MV-4-11 (cell line): ENCODE results near the gene MRPL14.
"Not testable (repeated sequence)": the region's sequence is repeated elsewhere in the genome, so short reads cannot be mapped to it uniquely, and the experiment has no call there.

ENCODE experiments used
- DNase-seq: peaks from one replicate; lab custom pipeline; 2025; lab: John Stamatoyannopoulos, UW

Gene MRPL14

DNA sequence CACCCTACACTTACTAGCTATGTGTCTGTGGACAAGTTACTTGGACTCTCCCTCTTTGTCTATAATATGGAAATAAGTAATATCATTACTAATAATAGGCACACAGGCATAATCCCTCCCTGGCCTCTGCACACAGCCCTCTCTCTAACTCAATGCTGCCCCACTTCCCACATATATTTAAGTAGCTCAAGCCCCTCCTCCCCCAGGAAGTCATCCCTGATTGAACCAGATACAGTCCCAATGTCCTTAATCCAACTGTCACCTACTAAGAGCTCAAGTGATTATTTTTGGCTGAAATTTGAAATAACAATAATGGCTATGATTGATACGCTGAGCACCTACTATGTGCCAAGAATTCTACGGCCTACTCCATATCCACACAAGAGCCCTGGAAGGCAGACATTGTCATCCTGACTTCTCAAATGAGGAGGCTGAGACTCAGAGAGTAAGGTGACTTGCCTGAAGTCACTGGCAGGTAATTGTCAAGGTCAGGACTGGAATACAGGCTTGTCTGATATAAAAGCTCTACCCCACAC, 29.4 kb downstream of the MRPL14 start:
- no peak for DNase-seq

DNA sequence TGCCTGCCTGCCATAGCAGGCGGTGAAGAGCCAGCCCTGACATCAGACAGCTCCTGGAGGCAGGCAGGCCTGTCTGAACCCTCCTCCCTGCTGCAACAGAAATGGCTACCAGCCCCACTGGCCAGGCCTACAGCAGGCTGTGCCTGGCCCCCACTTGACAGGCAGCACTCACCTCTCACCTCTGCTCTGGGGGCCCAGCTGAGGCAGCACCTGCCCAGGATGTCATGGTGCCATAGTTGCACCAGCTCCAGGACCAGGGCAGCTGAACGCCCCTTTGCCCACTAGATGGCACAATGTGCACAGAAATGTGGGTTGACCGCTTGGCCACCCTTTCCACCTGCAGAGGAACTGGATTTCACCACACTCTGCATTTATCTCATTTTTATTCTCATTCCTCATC, 30.6 kb downstream of the MRPL14 start:
- DNase-seq = peak; percentile 67

DNA sequence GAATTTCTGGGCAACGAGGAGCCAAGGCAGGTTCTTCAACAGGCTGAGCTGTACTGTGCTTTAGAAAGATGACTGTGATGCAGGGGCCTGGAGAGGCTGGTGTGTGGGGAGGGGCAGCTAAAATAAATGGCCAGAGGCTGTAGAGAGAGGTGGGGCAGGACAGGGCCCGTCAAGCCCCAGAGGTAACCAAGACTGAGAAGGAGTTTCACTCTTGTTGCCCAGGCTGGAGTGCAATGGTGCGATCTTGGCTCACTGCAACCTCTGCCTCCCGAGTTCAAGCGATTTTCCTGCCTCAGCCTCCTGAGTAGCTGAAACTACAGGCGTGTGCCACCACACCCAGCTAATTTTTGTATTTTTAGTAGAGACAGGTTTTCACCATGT, 32.0 kb downstream of the MRPL14 start:
- not testable (repeated sequence) for DNase-seq

DNA sequence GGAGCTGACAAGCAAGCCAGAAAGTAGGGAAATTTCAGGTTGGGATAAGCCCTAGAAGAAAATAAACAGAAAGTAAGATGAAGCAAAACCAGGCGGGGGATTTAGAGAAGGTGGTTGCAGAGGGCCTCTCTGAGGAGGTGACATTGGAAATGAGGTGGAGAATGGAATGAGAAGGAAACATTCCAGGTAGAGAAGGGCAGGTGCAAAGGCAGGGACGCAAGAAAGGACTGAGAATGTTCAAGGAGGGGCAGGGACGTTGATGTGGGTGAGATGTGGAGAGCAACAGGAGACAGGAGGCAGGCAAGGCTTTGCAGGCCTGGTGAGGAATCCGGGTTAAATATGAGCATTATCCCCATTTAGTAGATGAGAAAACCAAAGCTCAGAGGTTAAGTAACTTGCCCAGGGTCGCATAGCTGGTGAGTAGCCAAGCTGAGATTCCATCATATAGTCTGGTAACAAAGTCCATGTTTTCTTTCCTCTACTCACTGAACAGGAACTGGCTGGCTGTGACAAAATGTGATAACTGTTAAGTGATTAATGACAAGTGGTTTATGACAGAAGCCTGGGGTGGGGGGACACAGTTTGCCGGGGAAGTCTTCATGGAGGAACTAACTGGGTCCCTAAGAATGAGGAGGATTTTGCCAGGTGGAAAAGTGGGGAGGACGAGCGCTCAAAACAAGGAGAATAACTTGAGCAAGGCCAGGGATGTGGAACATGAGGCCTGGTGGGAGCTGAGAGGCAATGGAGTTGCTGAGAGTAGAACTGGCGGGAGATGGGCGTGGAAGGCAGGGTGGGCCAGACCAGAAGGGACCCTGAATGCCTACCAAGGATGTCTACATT, 32.6 kb downstream of the MRPL14 start:
- DNase-seq = no peak

DNA sequence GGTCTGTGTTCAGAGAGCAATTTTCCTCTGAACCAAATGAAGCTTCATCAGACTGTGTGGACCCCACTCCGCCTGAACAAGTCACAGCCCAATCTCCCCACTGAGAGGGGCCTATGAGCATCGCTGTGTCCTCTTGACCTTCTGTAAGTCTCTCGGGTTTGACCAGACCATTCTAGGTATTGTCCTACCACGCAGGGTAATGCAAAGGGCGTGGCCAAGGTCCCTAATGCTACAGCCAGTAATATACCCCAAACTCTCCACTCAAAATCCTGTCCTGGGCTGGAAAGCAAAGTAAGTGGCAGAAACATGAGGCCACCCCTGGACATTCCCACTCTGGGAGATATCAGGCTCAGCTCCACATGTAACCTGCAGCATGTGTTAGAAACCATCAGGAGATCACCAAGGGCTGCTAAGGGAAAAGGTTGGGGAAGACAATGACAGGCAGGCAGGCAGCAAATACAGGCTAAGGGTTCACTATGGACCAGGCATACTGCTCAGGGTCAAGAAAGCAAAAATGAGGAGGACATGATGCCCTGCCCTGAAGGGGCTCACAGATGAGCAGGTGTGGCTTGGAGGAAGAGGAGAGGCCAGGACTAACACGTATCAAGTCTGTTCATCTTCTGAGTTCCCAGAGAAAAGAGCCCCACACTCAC, 33.4 kb downstream of the MRPL14 start:
- no peak for DNase-seq

DNA sequence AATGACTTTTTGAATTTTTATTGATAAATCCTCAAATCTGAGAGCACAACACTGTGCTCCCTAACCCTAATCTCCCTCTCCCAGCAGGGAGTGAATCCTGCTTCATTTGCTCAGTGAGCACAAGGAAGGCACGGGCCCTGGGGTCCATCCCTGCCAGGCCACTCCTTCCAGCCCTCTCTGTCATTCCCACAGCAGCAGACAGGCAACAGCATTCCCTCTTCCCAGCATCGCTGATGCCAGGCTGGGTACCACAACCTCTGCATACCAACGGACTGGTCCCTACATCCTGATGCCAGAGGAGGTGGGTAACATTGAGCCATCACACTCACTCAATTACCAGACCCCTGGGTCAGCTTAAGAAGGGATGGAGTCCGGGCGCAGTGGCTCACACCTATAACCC, 34.2 kb downstream of the MRPL14 start:
- DNase-seq = no peak

DNA sequence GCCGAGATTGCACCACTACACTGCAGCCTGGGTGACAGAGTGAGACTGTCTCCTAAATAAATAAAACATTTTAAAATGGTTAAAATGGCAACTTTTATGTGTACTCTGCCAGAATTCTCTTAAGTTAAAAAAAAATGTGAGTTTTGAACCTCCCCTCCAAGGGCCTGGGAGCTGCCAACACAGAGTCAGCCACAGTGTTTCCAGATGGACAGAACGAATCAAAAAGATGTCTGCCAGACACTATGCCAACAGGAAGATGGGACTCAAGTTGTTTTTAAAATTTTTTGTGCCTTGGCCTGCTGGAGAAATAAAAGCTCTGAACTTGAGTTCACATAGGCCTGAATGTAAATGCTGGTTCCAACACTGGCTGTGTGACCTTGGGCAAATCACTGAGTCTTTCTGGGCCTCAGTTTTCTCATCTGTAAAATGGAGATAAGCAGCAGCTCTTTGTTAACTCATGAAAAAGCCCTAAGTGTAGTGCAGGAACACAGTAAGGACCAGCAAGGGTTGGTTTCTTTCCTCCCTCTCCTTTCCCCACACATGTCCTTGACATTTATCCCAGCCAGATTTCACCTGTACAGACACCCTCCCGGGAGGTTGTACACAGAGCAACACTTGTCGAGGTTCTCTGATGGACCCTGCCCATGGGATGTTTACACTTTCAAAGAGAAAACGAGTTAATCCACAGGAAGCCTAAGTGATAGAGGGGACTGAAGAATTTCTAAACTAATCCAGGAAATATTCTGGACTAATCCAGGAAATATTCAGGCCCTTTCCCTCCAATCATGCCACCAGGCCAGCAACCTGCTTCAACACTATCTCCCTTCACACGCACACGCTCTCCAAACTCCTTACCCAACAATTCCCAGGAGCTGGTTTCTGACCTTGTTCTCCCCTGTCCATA, 35.0 kb downstream of the MRPL14 start:
- DNase-seq = no peak

DNA sequence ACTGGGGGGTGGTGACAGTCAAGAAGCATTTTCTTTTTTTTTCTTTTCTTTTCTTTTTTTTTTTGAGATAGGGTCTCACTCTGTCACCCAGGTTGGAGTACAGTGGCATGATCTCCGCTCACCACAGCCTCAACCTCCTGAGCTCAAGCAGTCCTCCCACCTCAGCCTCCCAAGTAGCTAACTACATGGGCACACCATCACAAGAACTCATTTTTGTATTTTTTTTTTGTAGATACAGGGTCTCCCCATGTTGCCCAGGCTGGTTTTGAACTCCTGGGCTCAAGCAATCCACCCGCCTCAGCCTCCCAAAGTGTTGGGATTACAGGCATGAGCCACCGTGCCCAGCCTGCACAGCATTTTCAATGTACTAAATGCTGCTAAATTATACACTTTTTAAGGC, 35.9 kb downstream of the MRPL14 start:
- DNase-seq = not testable (repeated sequence)

DNA sequence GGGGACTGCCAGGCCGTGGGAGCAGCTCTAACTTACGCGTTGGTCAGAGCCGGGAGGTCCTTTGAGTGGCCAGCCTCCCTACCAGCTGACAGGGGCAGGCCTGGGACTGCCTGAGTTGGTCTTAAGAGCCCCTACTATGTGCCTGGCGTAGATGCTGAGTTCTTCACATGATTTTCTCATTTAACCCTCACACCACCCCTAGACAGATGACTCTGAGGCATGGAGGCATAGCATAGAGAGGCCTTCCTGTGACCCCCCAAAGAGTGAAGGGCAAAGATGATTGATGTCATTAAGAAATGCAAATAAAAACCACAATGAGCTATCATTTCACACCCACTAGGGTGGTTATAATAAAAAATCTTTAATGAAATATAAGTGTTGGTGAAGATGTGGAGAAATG, 36.8 kb downstream of the MRPL14 start:
- DNase-seq = no peak

DNA sequence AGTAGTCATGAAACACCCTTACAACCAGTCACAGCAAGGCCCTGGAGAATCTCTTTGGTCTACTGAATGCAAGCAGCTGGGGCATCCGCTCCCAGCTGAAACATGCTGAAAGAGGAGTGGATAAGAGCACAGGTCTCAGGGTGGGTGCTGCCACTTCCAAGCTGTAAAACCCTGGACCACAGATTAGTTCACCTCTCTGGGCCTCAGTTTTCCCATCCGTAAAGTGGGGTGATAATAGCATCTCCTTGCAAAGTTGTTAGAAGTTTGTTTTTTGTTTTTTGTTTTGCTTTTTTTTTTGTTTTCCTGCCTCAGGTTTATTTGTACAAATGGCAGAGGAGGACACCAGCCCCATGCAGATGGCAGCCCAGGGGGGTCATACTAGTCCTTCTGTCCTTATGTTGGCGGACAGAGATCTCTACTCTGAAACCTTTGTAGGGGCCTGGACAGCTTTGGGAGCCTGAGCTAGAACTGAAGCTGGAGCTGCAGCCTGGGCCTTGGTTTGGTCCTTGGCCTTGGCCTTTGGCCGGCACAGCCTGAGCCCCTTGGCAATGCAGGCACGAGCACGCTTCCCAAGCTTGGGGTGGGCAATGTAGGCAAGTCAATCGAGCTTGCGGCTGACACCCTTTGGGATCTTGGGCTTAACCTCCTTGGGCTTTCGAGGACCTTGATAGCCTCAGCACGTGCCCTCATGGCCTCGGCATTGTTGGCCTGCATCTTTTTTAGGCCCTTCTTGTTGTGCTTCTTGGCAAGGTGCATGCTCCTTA, 38.2 kb downstream of the MRPL14 start:
- DNase-seq = no peak

DNA sequence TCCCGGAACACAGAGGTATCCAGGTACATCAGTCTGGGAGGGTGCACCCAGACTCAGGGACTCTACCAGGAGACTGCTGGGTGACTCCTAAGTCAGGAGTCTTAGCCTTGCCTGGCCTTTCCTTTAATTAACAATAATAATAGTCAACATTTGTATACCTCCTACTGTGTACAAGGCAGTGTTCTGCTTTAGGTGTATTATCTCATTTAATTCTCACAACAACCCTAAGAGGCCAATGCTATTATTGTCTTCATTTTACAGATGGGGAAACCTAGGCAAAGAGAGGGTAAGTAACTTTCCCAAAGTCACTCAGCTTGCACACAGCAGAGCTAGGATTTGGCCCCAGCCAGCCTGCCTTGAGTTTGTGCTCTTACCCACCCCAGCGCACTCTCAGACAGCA, 39.6 kb downstream of the MRPL14 start:
- DNase-seq = no peak

DNA sequence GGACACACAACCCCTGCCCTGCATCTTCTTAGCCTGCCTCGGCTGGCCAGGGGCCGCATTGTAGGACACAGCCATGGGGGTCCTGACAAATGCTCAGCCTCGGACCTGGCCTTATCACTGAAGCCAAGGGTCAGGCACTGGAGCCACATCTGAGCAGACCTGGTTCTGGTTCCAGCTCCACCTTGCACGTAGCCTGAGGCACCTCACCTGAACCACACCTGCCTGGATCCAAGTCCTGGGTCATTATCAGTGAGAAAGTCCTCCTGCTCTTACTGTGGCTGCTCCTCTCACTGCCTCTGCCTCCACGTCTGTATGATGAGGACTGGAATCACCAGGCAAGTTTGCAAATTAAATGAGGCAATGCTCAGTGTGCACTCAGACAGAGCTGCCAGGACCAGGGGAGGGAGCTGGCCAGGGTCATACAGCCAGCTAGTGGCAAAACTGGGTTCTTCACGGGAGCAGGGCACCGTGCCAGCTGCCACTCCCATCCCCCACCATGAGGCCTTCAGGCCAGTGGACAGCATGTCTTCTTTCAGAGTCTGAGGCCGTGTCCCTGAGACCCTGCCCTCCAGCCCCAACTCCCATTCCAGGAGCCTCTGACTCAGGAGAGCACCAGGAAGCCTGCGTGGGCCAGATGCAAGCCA, 40.2 kb downstream of the MRPL14 start:
- DNase-seq = no peak

DNA sequence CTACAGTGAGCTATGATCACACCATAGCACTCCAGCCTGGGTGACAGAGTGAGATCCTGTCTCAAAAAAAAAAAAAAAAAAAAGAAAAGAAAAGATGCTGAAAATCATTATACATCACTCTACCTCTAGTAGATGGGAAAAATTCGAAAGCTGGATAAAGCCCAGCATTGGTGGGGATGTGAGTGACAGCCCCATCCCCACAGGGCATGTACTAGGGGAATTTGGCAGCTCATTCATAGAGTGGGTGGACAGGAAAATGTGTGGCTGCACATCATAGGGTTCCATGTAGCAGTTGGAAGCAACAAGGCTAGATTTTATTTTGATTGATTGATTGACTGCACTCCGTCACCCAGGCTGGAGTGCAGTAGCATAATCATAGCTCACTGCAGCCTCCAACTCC, 42.0 kb downstream of the MRPL14 start:
- DNase-seq = no peak

DNA sequence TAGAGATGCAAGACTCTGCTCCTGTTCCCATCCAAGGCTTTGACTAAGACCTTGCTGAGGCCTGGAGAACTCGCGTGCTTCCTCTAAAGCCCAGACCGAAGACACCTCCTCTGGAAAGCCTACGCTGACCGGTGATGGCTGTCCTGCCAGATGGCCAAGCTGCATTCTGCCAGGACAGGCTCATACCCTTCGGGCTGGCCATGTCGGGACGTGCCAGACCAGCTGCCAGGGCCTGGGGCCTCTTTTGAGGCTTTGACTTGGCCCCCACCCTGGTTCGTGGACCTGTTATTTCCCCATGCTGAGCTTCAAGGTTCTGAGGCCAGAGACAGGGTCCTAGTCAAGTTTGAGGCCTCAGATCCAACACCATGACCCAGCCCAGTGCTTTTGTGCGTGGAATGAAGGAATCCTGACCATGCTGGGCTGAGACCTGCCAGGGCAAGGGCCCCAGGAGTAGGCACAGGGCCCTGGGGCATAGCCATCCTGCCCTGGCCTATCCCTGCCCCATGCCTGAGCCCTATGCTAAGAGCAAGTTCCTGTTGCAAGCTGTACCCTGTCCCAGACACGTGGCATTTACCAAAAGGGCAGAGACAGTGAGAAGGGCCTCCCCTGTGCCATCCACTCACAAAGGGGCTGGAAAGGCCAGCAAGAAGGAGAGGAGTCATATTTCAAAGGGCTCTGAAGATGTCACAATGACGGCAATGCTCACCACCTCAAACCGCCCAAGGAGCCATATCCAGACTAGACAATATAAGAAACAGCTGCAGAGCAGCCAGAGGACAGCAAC, 42.8 kb downstream of the MRPL14 start:
- peak; percentile 24 for DNase-seq

DNA sequence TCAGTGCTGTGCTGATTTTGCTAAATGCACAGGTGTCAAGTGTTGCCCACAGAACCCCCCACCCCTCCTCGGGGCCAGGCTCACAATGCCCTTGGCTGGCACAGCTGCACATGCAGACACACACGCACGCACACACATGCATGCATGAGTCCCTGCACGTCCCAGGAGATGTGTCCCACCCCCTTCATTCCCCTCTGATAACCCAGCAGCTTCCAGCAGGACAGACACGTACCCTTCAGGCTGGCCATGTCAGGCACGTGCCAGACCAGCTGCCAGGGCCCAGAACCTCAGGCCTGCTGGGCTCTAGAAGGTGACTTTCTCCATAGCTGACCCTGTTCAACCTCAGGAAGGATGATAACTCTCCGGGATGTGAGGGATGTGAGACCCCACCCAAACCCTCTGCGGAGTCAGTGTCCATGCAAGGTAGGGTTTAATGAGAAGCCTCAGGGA, 44.4 kb downstream of the MRPL14 start:
- DNase-seq = no peak

DNA sequence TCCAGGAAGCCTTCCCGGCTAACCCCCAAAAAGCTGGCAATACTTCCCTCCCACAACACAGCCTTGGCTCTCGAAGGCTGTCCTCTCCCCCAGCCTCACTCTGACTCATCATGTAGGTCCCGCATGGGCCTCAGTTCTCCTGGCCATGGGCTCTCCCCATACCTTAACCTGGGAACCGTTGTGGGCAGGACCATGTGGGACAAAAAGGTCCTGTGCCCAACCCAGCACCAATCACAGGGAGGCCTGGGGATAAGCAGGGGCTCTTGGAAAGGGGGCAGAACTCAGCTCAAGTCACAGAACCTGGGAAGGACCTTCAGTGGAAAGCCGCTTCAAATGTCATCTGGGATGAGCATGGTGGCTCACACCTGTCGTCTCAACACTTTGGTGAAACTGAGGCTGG, 45.5 kb downstream of the MRPL14 start:
- DNase-seq = no peak

DNA sequence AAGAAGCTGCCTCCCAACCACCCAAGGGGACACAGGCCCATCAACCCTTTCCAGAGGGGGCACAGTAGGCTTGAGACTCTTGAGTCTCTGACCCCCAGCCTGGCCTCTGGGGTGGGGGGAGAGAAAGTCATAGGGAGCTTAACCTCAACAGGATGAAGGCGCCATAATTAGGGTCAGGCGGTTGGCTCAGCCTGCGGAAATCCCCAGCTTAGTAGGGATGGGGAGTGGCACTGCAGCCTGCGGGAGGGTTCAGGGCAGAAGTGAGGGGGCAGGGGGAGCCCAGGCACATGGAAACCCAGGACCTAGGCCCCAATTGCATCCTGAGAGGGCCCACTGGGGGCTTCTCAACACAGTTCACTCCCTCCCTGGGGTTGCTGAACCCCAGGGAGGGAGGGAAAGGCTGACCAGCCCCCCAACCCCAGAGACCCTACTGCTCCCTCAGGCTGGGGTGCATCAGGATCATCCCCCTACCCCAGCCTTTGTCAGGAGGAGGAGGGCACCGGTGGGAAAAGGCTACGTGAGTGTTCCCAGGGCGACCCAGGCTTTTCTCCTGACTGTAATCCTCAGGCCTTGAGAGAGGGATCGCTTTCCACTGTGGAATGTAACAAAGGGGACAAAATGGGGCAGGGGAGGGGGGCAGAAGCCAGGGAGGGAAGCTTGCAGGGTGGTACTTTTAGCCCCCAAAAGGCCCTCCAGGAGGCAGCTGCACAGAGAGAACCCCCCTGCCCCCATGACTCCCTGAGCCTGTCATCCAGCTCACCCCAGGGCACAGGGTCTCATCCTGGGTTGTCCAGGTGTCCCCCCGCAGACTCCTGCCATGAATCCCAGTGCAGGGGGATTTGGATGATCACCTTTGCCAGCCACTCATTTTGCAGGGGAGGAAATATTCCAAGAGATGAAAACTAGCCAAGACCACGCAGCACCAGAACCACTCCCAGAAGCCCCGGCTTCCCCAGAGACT, 46.4 kb downstream of the MRPL14 start:
- peak; percentile 47 for DNase-seq

DNA sequence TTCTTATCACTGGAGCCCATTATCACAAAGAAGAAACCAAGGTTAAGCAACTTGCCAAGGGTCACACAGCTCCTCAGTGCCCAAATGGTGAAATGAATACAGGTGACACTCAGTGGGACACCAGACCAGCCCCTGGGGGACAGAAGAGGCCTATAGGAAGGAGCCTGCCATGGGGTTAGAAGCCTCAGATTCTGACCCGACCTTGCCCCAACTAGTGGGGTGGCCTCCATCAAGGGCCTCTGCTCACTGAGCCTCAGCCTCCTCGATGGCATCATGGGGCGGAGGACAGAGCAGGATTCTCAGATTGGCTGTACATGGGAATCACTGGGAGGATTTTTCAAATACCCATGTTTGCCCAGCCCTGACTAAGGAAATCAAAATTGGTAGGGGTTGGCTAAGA, 47.6 kb downstream of the MRPL14 start:
- no peak for DNase-seq
